ENCODE data around the gene VSTM2B.

DNA sequence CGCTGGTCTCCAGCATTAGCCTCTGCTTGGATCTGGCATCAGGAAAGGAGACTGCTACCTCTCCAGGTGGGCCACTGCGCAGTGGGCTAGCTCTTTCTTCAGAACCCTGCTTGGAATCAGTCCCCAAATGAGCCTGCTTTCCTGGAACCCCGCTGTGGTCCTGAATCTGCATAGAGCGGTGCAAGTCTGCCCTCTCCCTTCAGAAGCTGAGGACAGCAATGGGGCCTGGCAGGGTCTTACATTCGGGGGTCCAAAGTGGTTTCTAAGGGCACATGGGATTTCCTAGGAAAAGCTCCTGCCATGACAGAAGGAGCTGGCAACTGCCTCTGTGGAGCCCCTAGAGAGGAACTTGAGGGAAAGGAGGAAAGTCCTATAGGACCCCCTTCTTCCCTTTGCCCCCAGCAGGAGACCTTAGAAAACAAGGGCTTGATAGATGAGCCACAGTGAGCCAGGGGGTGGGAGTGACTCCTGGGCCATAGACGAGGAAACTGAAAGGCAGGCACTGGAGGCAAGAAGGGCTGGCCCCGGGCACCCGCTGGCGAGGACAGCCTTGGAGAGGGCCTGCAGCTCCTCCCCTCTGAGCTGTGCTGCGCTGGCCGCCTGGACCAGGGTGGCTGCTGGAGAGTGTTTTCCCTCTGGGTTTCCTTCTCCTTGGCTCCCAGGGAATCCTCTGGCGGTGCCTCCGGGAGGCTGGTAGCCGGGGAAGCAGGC lies 1.4 kb upstream of the VSTM2B start:
- TF ChIP-seq BACH2 (CRISPR knock-in tag; IDR thresholded peaks at IDR 0.05; ENCODE audit: borderline replicate concordance) (no peak), RARB (CRISPR knock-in tag; IDR thresholded peaks at IDR 0.05) (no peak), ZFP3 (CRISPR knock-in tag; IDR thresholded peaks at IDR 0.05) (no peak), ZFP30 (CRISPR knock-in tag; IDR thresholded peaks at IDR 0.05) (no peak), ARNTL (CRISPR knock-in tag; IDR thresholded peaks at IDR 0.05; ENCODE audit: borderline replicate concordance, low read depth) (no peak), CSDC2 (CRISPR knock-in tag; IDR thresholded peaks at IDR 0.05) (no peak)
- TF ChIP-seq, protein P1, sequence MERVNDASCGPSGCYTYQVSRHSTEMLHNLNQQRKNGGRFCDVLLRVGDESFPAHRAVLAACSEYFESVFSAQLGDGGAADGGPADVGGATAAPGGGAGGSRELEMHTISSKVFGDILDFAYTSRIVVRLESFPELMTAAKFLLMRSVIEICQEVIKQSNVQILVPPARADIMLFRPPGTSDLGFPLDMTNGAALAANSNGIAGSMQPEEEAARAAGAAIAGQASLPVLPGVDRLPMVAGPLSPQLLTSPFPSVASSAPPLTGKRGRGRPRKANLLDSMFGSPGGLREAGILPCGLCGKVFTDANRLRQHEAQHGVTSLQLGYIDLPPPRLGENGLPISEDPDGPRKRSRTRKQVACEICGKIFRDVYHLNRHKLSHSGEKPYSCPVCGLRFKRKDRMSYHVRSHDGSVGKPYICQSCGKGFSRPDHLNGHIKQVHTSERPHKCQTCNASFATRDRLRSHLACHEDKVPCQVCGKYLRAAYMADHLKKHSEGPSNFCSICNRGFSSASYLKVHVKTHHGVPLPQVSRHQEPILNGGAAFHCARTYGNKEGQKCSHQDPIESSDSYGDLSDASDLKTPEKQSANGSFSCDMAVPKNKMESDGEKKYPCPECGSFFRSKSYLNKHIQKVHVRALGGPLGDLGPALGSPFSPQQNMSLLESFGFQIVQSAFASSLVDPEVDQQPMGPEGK (CRISPR knock-in tag; IDR thresholded peaks at IDR 0.05; ENCODE audit: borderline replicate concordance): no peak
- TF ChIP-seq, protein P2, sequence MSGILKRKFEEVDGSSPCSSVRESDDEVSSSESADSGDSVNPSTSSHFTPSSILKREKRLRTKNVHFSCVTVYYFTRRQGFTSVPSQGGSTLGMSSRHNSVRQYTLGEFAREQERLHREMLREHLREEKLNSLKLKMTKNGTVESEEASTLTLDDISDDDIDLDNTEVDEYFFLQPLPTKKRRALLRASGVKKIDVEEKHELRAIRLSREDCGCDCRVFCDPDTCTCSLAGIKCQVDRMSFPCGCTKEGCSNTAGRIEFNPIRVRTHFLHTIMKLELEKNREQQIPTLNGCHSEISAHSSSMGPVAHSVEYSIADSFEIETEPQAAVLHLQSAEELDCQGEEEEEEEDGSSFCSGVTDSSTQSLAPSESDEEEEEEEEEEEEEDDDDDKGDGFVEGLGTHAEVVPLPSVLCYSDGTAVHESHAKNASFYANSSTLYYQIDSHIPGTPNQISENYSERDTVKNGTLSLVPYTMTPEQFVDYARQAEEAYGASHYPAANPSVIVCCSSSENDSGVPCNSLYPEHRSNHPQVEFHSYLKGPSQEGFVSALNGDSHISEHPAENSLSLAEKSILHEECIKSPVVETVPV (CRISPR knock-in tag; IDR thresholded peaks at IDR 0.05): no peak
- TF ChIP-seq, protein P3, sequence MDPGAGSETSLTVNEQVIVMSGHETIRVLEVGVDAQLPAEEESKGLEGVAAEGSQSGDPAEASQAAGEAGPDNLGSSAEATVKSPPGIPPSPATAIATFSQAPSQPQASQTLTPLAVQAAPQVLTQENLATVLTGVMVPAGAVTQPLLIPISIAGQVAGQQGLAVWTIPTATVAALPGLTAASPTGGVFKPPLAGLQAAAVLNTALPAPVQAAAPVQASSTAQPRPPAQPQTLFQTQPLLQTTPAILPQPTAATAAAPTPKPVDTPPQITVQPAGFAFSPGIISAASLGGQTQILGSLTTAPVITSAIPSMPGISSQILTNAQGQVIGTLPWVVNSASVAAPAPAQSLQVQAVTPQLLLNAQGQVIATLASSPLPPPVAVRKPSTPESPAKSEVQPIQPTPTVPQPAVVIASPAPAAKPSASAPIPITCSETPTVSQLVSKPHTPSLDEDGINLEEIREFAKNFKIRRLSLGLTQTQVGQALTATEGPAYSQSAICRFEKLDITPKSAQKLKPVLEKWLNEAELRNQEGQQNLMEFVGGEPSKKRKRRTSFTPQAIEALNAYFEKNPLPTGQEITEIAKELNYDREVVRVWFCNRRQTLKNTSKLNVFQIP (CRISPR knock-in tag; IDR thresholded peaks at IDR 0.05; ENCODE audit: borderline replicate concordance, low read depth): no peak

Data from SK-N-SH treated with all-trans-retinoic acid at 6 μM for 48 hours (cell line).